ENCODE results near the gene PLPPR5.
"Not testable (repeated sequence)": the region's sequence is repeated elsewhere in the genome, so short reads cannot be mapped to it uniquely, and the experiment has no call there.

The PLPPR5 gene

DNA sequence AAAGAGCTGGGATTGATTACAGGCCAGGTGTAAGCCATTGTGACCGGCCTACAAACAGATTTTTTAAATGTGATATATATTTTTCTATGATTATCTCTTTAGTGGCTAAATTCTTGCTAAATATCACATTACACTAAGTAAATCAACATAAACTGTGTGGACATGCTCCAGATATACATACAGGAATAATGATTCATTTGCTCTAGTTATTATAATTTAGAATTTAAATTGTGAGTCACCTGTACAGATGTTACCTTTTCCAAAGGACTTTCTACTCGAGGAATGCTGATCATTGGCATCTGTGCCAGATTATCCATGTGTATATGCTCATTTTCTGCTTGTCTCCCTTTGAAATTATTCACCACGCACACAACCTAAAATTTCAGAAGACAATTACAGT, 90.1 kb downstream of the PLPPR5 start:
- no peak for DNase-seq (ENCODE audit: low spot score)

DNA sequence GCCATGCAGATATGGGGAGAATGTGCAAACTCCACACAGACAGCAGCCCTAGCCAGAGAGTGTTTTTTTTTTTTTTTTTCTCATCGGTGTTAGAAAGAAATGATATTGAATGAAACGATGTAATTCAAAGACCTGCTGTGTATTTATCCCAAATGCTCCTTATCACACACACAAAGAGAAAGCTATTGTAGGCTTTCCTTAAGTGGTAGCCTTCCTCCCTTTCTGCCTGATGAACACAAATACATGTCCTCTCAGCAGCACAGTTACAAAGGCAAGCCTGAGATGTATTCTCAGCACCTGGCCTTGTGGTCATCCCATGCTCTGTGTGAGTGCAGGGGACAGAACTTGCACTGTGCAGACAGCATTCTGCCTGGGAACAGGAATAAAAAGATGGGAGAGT, 93.8 kb downstream of the PLPPR5 start:
- no peak for DNase-seq (ENCODE audit: low spot score)

DNA sequence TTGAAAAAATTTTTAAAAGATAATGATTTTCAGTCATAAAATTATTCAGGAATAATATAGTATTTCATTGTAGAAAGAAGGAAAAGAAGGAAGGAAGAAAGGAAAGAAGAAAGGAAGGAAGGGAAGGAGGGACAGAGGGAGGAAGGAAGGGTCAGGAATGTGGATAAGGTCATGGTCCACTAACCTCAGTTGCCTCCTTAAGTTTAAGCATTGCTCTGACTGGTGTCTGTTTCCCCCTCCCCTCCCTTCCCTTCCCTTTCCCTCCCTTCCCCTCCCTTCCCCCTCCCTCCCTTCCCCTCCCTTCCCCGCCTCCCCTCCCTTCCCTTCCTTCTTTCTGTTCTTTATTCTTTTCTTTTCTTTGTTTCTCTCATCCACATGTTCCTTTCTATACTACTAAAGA, 95.7 kb downstream of the PLPPR5 start:
- DNase-seq (ENCODE audit: low spot score), result no peak

DNA sequence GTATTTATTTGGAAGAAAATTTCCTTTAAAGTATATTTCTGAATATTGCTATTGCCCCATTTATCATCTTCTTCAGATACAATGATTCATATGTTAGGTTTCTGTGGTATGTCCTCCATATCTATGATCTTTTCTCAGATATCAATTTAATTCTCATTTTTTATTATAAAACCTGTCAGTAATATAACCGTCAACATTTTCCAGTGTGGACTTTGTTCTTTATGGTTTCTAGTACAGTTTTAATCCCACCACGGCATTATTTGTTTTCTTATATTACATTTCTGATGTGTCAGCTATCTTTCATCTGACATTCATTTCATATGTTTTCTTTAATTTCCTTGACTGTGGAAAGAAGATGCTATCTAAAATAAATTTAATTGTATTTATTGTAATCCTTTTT, 97.9 kb downstream of the PLPPR5 start:
- no peak for DNase-seq (ENCODE audit: low spot score)

DNA sequence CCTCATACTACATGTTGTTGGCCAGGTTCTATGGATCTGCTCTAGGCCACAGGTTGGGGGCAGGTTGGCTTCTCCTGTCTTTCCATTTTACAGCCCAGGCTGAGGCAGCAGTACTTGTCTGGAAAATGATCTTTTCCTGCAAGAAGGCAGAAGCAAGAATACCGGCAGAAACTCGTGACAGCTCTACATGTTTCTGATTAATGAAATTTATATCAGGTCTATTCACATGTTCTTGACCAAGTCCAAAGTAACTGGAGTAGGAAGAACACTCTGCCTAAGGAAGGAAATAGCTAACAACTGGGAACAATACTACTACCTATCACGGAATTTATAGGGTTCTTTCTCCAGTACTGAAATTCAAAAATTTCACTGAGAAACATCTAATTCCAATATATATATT, 98.3 kb downstream of the PLPPR5 start:
- no peak for DNase-seq (ENCODE audit: low spot score)

DNA sequence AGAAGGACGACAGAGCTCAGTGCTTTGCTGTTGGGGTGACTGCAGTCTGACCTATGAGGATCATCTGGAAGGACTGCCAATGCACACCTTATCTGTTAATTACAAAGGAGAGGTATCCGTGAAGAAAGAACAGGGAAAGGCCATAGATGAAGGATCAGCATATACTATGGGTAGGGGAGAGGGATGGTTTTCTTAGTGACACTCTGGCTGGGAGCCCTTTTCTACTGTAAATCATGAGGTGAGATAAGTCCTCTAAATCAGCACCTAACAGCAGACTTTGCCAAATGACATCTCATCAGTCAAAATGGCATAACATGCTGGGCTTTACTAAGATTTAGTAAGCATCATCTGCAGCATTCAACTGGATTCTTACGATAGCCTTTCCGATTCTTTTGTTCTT, 100.0 kb downstream of the PLPPR5 start:
- no peak for DNase-seq (ENCODE audit: low spot score)

DNA sequence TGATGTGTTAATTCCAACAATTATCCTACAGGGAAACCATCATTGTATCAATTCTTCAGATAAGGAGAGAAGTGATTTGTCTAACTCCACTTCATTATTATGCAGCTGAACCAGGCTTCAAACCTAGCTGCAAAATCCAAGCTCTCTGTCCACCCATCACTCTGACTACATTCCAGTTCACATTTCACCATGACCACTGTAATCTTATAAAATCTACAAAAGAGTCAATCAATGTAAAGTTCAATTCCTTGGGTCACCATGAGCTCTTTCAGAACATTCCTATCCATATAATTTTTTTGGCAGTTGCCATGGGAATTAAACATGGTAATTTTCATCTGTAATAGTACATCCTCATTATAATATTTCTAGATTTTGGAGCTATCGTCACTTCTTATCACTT, 100.9 kb downstream of the PLPPR5 start:
- DNase-seq (ENCODE audit: low spot score), result no peak

DNA sequence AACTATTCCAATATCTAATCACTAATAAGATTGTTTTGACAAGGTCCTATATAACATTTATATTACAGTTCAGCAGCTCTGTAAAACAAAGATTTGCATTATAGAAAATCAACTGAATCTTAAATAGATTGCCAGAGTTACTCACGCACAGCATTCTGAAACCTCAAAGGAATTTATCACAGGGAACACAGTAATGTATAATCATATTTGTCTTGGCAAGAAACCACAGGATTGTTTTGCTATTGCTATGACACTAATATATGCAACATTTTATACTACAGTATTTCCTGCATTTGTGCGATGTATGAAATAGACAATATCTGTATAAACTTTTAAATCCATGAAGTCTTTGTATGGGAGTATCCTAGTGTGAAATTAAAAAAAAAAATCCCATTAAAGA, 101.4 kb downstream of the PLPPR5 start:
- no peak for DNase-seq (ENCODE audit: low spot score)

DNA sequence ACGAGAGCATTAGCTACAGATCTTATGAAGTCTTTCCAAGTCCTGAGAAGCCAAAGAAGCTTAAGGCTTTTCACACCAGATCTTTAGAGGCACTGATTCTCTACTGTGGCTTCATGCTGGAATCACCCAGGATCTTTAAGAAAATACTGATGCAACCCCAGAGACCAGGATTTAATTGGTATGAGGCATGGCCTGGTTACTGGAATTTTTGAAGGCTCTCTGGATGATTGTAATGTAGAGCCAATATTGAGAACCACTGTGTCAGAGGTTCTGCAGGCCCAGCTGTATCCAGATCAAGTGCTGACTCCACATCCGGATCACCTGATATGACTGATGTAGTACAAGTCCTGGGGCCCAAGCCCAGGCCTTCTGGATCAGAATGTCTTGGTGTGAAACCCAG, 105.7 kb downstream of the PLPPR5 start:
- no peak for DNase-seq (ENCODE audit: low spot score)

DNA sequence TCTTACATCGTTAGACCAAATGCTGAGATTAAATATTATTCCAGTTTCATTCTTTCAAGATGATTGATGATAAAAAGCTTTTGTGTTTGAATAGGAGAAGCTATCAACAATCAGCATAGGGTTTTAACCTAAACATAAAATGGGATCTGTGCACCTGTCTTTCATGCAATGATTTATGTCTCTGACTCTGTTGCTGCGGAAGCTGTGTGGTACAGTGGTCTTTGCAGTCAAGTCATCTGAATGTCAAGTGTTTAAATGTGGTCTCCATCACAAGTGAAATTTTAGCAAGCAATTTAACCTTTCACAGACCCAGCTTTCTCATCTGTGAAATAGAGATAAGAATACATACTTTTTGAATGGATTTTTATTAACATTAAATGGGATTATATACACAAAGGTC, 107.2 kb downstream of the PLPPR5 start:
- no peak for DNase-seq (ENCODE audit: low spot score)

DNA sequence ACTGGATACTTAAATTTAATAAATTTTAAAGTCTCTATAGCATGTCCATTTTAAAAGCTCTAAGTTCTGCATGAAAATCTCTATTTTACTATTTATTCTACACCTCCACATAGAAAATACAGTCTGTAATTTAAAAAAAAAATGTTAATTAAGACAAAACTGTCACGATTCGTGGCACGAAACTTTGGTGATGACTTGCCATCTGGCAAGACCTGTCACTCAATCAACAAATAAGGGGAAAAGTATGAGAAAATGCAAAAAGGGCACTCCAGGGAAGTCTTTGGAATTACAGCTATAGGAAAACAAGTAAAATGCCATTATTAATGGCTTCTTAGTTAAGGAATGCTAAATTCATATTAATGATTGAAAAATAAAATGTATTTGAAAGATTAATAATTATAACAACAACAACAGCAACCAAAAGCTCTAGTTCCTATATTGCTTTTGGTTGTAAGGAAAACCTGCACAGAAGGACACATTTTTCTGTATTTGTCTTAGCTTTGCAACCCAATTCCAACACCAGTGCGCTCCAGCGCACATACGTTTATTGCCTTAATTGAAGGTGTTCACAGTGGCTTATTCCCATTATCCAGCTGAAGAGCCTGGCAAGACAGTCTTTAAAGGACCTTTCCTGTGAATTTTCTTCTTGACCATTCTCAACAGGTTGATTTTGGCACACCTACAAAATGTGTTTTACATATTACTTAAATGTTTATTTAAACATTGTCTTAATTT, 107.8 kb downstream of the PLPPR5 start:
- no peak for DNase-seq (ENCODE audit: low spot score)

DNA sequence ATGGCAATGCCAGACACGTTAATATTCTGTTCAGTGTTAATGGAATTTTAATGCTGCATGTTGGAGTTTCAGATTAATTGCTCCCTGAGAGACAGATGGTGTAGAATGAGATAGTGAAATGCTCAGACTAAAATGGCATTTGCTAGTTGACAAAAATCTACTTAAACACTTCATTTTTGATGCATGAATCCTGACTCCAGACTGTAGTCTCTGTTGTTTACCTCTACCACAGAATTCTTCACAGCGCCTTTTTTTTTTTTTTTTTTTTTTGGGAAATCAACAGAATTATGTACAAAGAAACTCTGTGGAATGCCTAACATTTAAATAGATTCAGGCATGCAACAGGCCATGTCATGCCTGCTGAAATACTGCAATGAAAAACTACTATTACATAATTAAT, 111.3 kb downstream of the PLPPR5 start:
- DNase-seq (ENCODE audit: low spot score), result no peak

DNA sequence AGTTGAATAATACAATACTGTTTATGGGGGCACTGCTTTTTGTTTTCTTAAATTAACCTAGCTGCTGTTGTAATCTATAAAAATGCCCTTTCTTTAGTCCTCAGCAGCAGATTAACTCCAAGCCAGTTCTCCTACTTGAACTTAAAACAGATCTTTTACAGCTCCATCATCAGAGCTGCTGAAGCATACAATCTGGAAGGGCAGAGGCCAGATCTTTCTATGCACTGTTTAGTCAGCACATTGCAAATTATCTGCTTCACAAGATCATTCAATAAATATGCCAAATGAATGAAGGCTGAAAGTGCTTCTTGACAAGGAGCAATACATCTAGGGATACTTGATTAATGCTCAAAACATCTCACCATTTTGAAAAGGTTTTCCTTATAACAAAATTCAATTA, 115.8 kb downstream of the PLPPR5 start:
- DNase-seq (ENCODE audit: low spot score), result no peak

DNA sequence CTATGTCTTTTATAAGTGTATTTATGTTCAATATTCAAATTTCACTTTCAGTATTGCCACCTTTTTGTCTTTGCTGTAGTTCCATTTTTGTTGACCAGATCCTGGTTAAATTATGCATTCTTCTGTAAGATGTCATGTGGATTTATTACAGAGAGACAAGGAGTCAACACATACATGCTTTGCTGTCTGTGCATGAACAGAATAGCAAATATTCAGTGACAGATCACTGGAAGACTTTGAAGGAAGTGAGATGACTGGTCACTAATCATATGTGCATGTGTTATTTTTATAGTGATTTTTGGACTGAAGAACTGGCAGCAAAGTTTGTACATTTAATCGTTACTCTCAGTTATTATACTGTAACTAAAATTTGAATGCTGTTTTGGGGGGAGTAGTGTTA, 117.2 kb downstream of the PLPPR5 start:
- no peak for DNase-seq (ENCODE audit: low spot score)

DNA sequence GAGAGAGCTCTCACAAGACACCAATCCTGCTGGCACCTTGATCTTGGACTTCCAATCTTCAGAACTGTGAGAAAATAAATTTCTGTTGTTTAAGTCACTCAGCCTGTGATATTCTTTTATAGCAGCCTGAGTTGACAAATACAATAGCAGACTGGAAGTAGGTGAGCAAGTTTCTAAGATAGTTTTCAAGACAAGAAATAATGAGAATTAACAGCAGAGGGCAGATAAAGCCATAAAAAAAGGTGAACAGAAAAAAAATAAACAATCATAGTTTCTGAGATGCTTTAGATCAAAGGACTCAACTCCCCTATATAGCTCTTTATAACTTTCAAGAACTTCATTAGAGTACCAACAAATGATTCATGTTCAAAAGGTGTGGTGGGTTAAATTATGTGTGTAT, 119.8 kb downstream of the PLPPR5 start:
- no peak for DNase-seq (ENCODE audit: low spot score)

DNA sequence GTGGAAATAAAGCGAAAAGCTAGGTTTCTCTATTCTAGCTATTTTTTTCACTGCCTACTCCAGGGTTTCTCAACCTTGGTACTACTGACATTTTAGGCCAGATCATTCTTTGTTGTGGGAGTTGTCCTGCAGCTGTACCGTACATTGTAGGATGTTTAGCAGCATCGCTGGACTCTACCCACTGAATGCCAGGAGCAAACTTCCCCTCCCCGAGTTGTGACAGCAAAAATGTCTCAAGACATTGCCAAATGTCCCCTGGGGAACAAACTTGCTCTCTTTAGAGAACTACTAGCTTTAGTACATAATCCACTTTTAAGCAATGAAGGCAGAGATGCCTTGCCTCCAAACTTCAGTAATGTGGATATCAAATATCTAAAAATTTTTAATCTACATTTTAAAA, 122.8 kb downstream of the PLPPR5 start:
- DNase-seq (ENCODE audit: low spot score), result no peak

DNA sequence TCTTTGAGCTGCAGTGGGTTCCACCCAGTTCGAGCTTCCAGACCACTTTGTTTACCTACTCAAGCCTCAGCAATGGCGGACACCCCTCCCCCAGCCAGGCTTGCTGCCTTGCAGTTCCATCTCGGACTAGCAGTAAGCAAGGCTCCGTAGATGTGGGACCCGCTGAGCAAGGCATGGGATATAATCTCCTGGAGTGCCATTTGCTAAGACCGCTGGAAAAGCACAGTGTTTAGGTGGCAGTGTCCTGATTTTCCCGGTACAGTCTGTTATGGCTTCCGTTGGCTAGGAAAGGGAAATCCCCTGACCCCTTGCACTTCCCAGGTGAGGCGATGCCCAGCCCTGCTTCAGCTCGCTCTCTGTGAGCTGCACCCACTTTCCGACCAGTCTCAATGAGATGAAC, 123.4 kb downstream of the PLPPR5 start:
- DNase-seq (ENCODE audit: low spot score), result not testable (repeated sequence)

DNA sequence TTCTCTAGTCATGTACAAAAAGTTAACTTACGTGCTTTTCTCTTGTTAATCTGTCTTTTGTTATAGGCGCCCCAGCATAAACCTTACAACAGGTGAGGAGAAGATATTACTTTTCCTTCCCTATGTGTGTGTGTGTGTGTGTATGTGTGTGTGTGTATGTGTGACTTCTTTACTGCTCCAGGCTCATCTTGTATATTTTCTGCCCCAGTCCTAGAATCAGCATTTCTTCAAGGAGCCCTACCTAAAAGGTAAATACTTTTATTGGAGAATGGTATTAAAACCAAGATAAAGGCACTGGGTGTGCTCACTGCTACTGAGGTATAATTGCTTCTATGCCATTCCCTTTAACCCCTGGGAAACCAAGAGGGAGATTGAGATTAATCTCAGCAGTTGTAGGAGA, 129.8 kb downstream of the PLPPR5 start:
- DNase-seq (ENCODE audit: low spot score), result no peak

DNA sequence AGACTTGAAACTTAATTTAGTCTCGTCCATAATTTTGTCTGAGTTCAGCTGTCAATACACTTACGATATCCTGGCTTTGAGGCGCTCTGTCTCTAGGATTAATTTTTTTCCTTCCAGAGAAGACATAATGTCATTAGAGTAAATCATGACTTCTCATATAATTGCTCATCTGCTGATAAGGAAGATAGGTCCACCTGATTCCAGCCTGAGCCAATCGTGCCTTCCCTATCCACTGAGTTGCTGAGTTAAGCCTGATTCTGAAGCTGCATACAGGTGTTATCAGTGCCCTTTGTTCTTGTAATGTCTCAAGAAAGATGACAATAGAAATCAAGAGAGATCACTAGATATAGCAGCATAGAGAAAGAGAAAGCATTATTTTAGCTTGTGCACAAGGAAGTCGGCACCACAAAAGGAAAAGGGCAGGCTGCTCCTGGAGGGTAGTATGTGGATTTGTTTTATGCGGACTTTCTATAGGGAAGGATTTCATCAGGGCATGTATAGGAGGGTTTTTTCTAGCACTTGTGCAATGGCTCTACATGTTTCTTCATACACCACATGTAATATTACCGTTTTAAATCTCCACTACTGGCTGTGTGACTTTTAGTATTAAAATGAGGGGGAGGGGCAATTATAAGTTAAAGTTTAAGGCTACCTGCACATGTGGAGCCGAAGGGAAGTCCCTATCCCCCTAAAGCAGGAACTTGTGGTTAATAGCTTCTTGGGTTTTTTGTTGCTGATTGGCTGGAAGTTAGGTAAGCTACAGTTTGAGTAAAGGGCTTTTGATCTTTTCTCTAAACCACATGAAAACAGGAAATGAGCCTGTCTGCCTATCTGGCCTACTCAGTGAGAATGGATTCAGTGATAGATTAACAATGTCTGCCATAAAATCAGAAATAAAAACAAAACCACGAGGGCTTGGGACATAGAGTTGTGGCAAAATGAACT, 133.4 kb downstream of the PLPPR5 start:
- DNase-seq (ENCODE audit: low spot score), result no peak

DNA sequence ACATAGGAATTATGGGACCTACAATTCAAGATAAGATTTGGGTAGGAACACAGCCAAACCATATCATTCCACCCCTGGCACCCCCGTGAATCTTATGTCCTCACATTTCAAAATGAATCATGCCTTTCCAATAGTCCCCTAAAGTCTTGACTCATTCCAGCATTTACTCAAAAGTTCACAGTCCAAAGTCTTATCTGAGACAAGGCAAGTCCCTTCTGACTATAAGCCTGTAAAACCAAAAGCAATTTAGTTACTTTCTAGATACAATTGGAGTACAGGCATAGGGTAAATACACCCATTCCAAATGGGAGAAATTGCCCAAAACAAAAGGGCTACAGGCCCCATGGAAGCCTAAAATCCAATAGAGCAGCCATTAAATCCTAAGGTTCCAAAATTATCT, 138.9 kb downstream of the PLPPR5 start:
- DNase-seq (ENCODE audit: low spot score), result no peak

DNA sequence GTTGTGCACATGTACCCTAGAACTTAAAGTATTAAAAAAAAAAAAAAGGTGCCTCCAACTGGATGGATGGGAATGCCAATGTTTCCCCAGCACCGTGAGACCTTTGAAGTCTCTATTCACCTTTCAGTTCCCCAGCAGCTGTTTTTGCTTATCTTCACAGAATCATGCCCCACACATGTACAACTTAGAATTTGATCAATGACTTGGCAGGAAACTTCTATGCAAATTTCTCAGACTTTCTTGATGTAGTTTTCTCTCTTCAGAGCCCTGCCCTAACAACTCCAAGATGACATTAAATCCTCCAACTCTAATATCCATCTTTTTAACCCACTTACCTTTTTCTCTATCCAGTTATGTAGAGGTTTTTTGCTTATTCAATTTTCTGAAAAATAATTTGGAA, 144.3 kb downstream of the PLPPR5 start:
- no peak for DNase-seq (ENCODE audit: low spot score)

DNA sequence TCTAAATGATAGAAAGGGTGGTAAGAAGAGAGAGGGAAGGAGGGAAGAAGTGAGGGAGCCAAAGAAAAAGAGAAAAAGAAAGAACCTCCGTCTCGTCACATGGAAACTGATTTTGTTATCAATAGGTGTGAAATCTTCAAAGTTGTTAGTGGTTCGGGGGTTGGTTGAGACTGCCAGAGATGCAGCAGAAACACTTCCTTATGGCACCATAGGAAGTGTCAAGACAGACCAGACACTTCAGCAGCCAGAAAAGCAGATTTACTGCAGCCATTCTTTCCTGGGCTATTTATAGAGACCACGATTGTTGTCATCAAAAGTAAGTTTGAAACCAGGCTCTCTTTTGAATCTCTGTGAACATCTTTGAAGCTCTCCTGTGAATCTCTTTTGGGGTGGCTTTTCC, 150.5 kb downstream of the PLPPR5 start:
- DNase-seq (ENCODE audit: low spot score), result no peak

DNA sequence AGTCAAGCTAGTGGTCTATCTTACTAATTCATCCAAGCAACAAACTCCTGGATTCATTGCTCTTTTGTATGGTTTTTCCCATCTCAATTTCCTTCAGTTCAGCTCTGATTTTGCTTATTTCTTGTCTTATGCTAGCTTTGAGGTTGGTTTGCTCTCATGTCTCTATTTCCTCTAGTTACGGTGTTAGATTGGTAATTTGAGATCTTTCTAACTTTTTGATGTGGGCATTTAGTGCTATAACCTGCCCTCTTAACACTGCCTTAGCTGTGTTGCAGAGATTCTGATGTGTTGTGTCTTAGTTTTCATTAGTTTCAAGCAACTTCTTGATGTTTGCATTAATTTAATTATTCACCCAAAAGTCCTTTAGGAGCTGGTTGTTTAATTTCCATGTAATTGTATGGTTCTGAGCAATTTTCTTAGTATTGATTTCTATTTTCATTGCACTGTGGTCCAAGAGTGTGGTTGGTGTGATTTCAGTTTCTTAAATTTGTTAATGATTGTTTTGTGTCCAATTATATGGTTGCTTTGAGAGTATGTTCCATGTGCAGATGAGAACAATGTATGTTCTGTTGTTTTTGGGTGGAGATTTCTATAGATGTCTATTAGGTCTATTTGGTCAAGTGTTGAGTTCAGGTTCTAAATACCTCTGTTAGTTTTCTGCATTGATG, 154.6 kb downstream of the PLPPR5 start:
- no peak for DNase-seq (ENCODE audit: low spot score)
